Spleen (tissue), 11 donors: ENCODE measurements around the gene TNNI3K. TPM values are rescaled to one million over a fixed set of nuclear protein-coding genes. Genes with fewer than 3 reads are reported as not detected.

Source experiments
- DNase-seq: peaks from one replicate; pipeline ENCODE4 v3.0.0-alpha.2; 2020
- H3K27ac ChIP-seq, 8 donors: fragments of 200-600 bp; sonication (generic) in 7 of 8; 1 replicate in 4 of 8; 2 replicates in 4 of 8; pipeline versions ENCODE4 v1.5.0 to v1.8.0; 2016 to 2021; ENCODE audit warnings: inconsistent platforms in 4 of 8, mild to moderate bottlenecking in 4 of 8, moderate library complexity in 1 of 8
- H3K27me3 ChIP-seq, 7 donors: fragments of 200-600 bp; sonication (generic) in 6 of 7; replicated peaks in 1 of 7; 1 replicate in 4 of 7; 2 replicates in 3 of 7; pipeline versions ENCODE4 v1.5.0 to v1.8.0; 2016 to 2021; ENCODE audit warnings: inconsistent platforms in 3 of 7, mild to moderate bottlenecking in 1 of 7
- H3K36me3 ChIP-seq, 6 donors: fragments of 200-600 bp; sonication (generic) in 5 of 6; 1 replicate in 4 of 6; 2 replicates in 2 of 6; pipeline versions ENCODE4 v1.5.0 to v1.8.0; 2016 to 2021; ENCODE audit warnings: inconsistent platforms in 2 of 6
- H3K4me1 ChIP-seq, 6 donors: fragments of 200-600 bp; sonication (generic) in 5 of 6; 1 replicate in 3 of 6; 2 replicates in 3 of 6; pipeline versions ENCODE4 v1.5.0 to v1.8.0; 2016 to 2021; ENCODE audit warnings: inconsistent platforms in 3 of 6
- H3K4me3 ChIP-seq, 8 donors: fragments of 200-600 bp; sonication (generic) in 7 of 8; 1 replicate in 4 of 8; 2 replicates in 4 of 8; pipeline versions ENCODE4 v1.5.0 to v1.8.0; 2016 to 2021; ENCODE audit warnings: inconsistent platforms in 4 of 8, mild to moderate bottlenecking in 4 of 8, moderate library complexity in 2 of 8
- H3K9me3 ChIP-seq, 8 donors: fragments of 200-600 bp; sonication (generic) in 7 of 8; 1 replicate in 4 of 8; 2 replicates in 4 of 8; pipeline versions ENCODE4 v1.5.0 to v1.8.0; 2016 to 2021; ENCODE audit warnings: inconsistent platforms in 4 of 8
- POLR2A ChIP-seq, 3 donors: fragments of 450-650 bp; IDR thresholded peaks; one replicate each; pipeline ENCODE4 v1.5.1; 2017; ENCODE audit warnings: antibody characterized with exemption in 3 of 3, mild to moderate bottlenecking in 1 of 3
- POLR2AphosphoS5 ChIP-seq, 3 donors: sonication (generic); formaldehyde crosslinking; IDR thresholded peaks; one replicate each; pipeline ENCODE4 v1.5.1; 2017; ENCODE audit warnings: antibody characterized with exemption in 3 of 3
- whole genome bisulfite sequencing, 5 donors: extraction: QIAGEN DNeasy Blood & Tissue Kit in 3 of 5; methylation state at CpG; one replicate each; pipeline versions ENCODE4 v1.1.5 to v1.1.7; 2013 to 2018; 5-methylcytosine and 5-hydroxymethylcytosine counted together
- intact Hi-C: fragments of 100-400 bp; cut with DNase I; formaldehyde crosslinking; loops from one replicate; pipeline ENCODE4 v1.15.0; 2023; ENCODE audit warnings: low total_unique reads
- polyA plus RNA-seq, 3 donors: library from polyadenylated mRNA; stranded (reverse); fragments of 200-250 nt; gene quantifications; one replicate each; pipeline ENCODE4 v1.2.1, GENCODE V29; 2013
- total RNA-seq, 7 donors: library from RNA; depleted of rRNA in 3 of 7; stranded (reverse); fragments of >200 nt in 3 of 7; fragmentation: NEBNext Ultra II Directional in 4 of 7; extraction: Animal tissue kit (Norgen Biotek cat#: 25700) in 4 of 7; gene quantifications; one replicate each; pipeline versions ENCODE4 v1.1.0 to v1.2.1, GENCODE V29; 2016 to 2021
- TF ChIP-seq, protein P1 (sequence below), 11 experiments: fragments of 200-600 bp in 7 of 11; fragments of 450-650 bp in 4 of 11; sonication (generic) in 4 of 11; IDR thresholded peaks in 8 of 11; conservative IDR thresholded peaks in 3 of 11; 1 replicate in 7 of 11; 2 replicates in 4 of 11; pipeline versions ENCODE4 v1.4.0 to v1.8.0; 2016 to 2021; ENCODE audit warnings: antibody characterized with exemption in 11 of 11, inconsistent platforms in 4 of 11, mild to moderate bottlenecking in 1 of 11
- donor health status: healthy with polysubstance abuse.
- donor health status: DM: no; HTN: no; CAD: no; lungs with moderate emphysema.
- donor health status: DM: no; HTN: no; CAD: no.
- donor health status: Bipolar disorder and iron deficiency.
- donor health status: healthy.
- donor health status: DM: no; HTN: no; CAD: no.
- donor health status: DM: yes; HTN: yes; CAD: no.

Gene TNNI3K
- total and polyA plus RNA-seq, 10 donors: 0.41 to 6.2 (median 2.8) TPM; not detected in 1

DNA sequence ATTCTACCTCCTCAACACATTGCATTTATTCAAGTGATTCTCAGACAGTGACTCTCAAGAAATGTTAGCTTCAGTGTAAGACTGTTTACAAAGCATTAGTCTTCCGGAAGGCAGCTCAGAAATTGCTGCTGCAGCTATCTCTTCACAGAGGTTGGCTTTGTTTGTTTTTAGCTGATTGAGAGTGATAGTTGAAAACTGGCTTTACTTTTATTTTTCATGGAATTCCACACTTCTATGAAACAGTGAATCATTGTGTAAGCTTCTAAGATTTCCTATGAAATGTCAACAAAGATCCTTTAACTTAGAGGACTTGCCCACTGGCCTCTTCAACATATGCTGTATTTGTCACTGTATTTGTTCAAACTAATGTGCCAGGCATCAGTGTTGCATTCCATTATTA is 121.3 kb downstream of the TNNI3K start:
- intact Hi-C loops: no loop called here
- no peaks in the 10 kb centered on the region for H3K27me3 ChIP-seq
- 78 to 88% (median 81%) methylated on average over 1 of the region's 1 CpG for WGBS, 5 donors
- DNase-seq: no peak
- H3K4me3 ChIP-seq: no peak overlapping the region
- no peaks in the 10 kb centered on the region for H3K9me3 ChIP-seq
- no peaks in the 10 kb centered on the region for H3K4me1 ChIP-seq
- no peak overlapping the region for H3K27ac ChIP-seq
- TF ChIP-seq POLR2A (IDR thresholded peaks at IDR 0.05) (no peak), POLR2AphosphoS5 (IDR thresholded peaks at IDR 0.05) (no peak)
- TF ChIP-seq, protein P1, sequence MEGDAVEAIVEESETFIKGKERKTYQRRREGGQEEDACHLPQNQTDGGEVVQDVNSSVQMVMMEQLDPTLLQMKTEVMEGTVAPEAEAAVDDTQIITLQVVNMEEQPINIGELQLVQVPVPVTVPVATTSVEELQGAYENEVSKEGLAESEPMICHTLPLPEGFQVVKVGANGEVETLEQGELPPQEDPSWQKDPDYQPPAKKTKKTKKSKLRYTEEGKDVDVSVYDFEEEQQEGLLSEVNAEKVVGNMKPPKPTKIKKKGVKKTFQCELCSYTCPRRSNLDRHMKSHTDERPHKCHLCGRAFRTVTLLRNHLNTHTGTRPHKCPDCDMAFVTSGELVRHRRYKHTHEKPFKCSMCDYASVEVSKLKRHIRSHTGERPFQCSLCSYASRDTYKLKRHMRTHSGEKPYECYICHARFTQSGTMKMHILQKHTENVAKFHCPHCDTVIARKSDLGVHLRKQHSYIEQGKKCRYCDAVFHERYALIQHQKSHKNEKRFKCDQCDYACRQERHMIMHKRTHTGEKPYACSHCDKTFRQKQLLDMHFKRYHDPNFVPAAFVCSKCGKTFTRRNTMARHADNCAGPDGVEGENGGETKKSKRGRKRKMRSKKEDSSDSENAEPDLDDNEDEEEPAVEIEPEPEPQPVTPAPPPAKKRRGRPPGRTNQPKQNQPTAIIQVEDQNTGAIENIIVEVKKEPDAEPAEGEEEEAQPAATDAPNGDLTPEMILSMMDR (IDR thresholded peaks at IDR 0.05 in 8 of 11, conservative IDR thresholded peaks at IDR 0.05 in 3 of 11): no peak
- H3K36me3 ChIP-seq: no peaks in the 10 kb centered on the region

DNA sequence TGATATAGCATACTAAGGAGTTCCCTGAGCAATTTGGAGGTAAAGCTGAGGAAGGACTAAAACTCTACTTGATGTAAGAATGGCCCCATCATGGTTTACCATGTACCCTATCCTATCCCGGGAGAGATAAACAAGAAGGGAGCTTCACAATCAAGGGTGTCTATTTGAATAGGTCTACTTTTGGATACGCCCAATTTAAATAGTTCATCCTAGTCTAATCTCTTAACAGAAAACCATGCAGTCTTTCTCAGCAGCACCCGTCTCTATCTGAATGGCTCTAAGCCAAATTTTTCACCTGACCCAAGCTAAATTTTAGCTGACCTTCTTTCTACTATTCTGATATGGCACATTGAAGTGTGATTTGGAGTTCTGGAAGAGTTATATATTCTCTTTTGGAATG is 122.0 kb downstream of the TNNI3K start:
- Histone ChIP-seq H3K27me3 (no peaks in the 10 kb centered on the region), H3K9me3 (no peaks in the 10 kb centered on the region), H3K4me1 (no peaks in the 10 kb centered on the region), H3K27ac (no peak overlapping the region), H3K36me3 (no peaks in the 10 kb centered on the region), H3K4me3 (no peak overlapping the region)
- intact Hi-C loops: no loop called here
- DNase-seq: no peak
- WGBS, 5 donors: 84 to 97% (median 90%) methylated on average over 3 of the region's 3 CpGs
- TF ChIP-seq, protein P1 (IDR thresholded peaks at IDR 0.05 in 8 of 11, conservative IDR thresholded peaks at IDR 0.05 in 3 of 11): no peak
- TF ChIP-seq POLR2AphosphoS5 (IDR thresholded peaks at IDR 0.05): no peak
- no peak for TF ChIP-seq POLR2A (IDR thresholded peaks at IDR 0.05)

DNA sequence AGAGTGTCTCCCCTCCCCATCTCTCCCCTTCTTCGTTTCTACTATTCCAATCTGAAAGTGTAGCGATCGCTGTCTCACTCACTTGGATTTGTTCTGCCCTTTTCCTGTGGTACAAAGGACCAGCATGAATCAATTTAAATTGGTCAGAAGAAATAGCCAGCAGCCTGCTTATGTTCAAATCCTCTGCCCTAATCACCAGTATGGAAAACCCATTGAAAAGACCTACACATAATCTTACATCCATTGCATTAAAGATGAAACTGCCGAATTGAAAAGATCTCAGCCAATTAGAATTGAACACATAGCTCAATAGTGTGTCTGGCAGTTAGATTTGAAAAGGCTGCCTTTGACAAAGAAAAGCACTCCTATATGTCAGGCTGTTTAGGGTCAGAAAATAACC is 122.6 kb downstream of the TNNI3K start:
- Histone ChIP-seq H3K27me3 (no peaks in the 10 kb centered on the region), H3K4me1 (no peaks in the 10 kb centered on the region), H3K4me3 (no peak overlapping the region), H3K36me3 (no peaks in the 10 kb centered on the region), H3K27ac (no peak overlapping the region), H3K9me3 (no peaks in the 10 kb centered on the region)
- no peak for TF ChIP-seq POLR2A (IDR thresholded peaks at IDR 0.05)
- no peak for TF ChIP-seq POLR2AphosphoS5 (IDR thresholded peaks at IDR 0.05)
- TF ChIP-seq, protein P1 (IDR thresholded peaks at IDR 0.05 in 8 of 11, conservative IDR thresholded peaks at IDR 0.05 in 3 of 11): no peak
- intact Hi-C loops: no loop called here
- no peak for DNase-seq
- WGBS, 5 donors: 80 to 89% (median 83%) methylated on average over 4 of the region's 4 CpGs

DNA sequence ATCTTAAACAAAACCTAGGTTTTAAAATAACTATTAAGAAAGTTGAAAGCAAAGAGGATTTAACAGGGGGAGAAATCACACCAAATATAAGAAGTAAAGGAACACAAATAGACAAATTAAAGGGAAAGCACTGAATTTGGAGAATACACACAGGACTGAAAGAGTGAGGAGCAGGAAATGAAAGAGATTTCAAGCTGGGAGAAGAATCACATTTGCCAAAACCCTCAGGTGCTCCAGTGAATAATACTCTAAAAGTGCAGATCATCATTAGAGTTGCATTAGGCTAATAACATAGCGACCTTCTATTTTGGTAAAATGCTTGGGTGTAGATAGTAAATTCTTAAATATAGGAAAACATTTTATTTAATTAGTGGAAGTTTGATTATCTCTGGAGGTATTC is 127.5 kb downstream of the TNNI3K start:
- WGBS, 5 donors: 66 to 93% (median 73%) methylated on average over 1 of the region's 1 CpG
- Histone ChIP-seq H3K27me3 (no peaks in the 10 kb centered on the region), H3K9me3 (peaks cover 0 to 6% (median 0%) of the 10 kb centered on the region in 8 donors), H3K27ac (no peak overlapping the region), H3K36me3 (no peaks in the 10 kb centered on the region), H3K4me1 (no peaks in the 10 kb centered on the region), H3K4me3 (no peak overlapping the region)
- intact Hi-C loops: no loop called here
- no peak for DNase-seq
- TF ChIP-seq, protein P1 (IDR thresholded peaks at IDR 0.05 in 8 of 11, conservative IDR thresholded peaks at IDR 0.05 in 3 of 11): no peak
- TF ChIP-seq POLR2AphosphoS5 (IDR thresholded peaks at IDR 0.05) (no peak), POLR2A (IDR thresholded peaks at IDR 0.05) (no peak)
